GM12891 (cell line): ENCODE results near the gene COL24A1.

Experiments
- DNase-seq: peaks from one replicate; pipeline ENCODE4 v3.0.0; 2011; ENCODE audit warnings: low spot score; ENCODE audit not compliant: insufficient read length
- FAIRE-seq: peaks from 2 replicates; lab custom pipeline; 2011; peaks lifted over from hg19 to GRCh38; lab: Jason Lieb, UNC
- PAX5 ChIP-seq: IDR thresholded peaks from 2 replicates; pipeline ENCODE4 v1.6.1; 2011; ENCODE audit warnings: low read length, moderate library complexity, mild to moderate bottlenecking; ENCODE audit not compliant: insufficient read depth, severe bottlenecking
- POLR2A ChIP-seq: IDR thresholded peaks from 2 replicates; pipeline ENCODE4 v1.6.1; 2011; ENCODE audit warnings: low read depth, low read length, control low read depth
- POLR2AphosphoS5 ChIP-seq: IDR thresholded peaks from 2 replicates; pipeline ENCODE4 v1.6.1; 2011; ENCODE audit warnings: low read depth, low read length, control low read depth
- POU2F2 ChIP-seq: IDR thresholded peaks from 2 replicates; pipeline ENCODE4 v1.6.1; 2011; ENCODE audit warnings: low read depth, mild to moderate bottlenecking, control low read depth, low read length, moderate library complexity
- SPI1 ChIP-seq: IDR thresholded peaks from 2 replicates; pipeline ENCODE4 v1.6.1; 2011; ENCODE audit warnings: low read depth, low read length, control low read depth
- TAF1 ChIP-seq: IDR thresholded peaks from 2 replicates; pipeline ENCODE4 v1.6.1; 2011; ENCODE audit warnings: low read depth, low read length, control low read depth

COL24A1 gene

DNA sequence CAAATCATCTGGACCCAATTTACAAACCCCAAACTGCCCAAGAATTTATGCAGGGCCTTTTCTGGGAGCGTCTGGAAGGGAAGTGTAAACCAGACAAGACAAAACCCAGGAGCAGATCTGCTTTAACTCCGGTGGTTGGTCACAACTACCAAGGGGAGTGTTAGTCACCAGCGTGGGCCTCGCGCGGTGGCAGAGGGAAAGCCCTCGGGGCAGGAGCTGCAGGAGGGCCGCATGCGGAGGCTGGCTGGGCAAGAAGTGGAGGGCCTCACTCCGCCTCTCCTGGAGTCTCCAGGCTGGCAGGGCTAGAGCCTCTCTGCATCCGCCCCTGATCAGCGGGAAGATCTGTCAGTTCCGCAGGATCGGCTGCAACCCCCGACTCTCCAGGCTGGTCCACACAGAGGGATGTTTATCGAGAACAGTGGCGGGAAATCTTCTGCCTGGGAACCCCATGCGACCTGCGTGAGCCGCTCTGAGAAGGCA, 2.0 kb downstream of the COL24A1 start:
- DNase-seq (no peak), FAIRE-seq (no peak)
- TF ChIP-seq TAF1 (no peak), POU2F2 (no peak)

DNA sequence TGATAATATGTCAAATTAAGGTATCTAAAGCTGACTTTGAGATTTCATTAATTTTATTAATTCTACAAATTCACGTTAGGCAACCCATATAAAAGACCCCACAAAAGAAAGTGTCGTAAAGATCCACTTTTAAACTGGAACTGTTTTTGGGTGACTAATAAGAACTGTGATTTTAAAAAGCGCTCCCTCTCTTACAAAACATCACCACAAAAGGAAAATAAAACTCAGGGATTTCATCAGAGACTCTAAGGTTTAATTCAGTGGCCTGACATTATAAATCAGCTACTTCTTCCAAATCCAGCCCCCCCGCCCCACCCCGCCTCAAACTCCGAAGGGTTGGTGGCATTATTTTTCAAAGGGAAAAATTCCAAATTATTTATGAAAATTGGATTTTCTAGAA, 2.7 kb downstream of the COL24A1 start:
- FAIRE-seq (no peak), DNase-seq (no peak)
- no peak for TF ChIP-seq POLR2A
- TF ChIP-seq POLR2AphosphoS5: no peak
- TF ChIP-seq SPI1: no peak
- no peak for TF ChIP-seq POU2F2
- TF ChIP-seq TAF1: no peak
- no peak for TF ChIP-seq PAX5

DNA sequence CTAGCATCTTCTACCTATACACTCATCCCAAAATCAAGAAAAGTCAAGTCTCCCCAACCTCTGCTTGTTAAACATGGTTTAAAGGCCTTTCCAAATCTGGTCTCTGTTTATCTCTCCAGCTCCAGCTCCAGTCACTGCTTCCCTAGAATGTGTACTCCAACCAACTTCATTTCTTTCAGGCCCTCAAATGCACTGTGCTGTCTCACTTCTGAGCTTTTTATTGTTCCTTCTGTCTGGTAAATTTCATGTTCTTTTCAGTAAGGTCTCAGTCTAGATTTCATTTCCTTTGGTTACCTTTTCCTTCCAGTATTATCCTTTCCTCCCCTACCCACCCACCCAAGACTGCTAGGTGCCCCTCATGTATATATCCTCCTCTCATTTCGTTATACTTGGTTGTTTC, 3.7 kb downstream of the COL24A1 start:
- FAIRE-seq: no peak
- DNase-seq: no peak
- TF ChIP-seq POLR2AphosphoS5: no peak
- no peak for TF ChIP-seq SPI1
- TF ChIP-seq POLR2A: no peak
- TF ChIP-seq POU2F2: no peak
- TF ChIP-seq PAX5: no peak
- no peak for TF ChIP-seq TAF1

- DNase-seq (no peak), FAIRE-seq (no peak)
- TF ChIP-seq POU2F2: no peak
- no peak for TF ChIP-seq PAX5
- TF ChIP-seq TAF1: no peak
- TF ChIP-seq SPI1: no peak
- TF ChIP-seq POLR2A: no peak
- TF ChIP-seq POLR2AphosphoS5: no peak
Observed at GRCh38 chr1:86151427-86151826, 5.1 kb downstream of the COL24A1 start.

DNA sequence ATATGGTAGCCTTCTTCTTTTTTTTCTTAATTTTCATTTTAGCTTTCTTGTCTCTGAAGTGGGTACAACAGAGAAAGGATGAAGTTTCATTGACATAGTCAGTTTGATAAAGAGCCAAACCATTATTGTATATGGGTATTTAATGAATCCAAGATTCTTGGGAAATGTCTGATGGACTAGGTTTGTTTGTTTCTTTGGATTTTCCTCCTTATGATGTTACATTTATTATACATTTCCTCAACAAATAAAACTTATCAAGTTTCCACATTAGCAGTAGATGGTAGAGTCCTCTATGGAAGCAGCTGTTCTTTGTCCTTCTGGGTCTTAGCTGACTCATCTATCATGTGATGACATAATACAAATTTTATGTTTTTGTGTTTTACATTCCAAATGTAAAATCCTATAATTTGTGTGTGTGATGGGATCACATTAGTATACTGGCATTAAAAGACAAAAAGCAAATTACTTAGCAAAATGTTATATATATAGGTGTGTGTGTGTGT, 6.0 kb downstream of the COL24A1 start:
- FAIRE-seq (no peak), DNase-seq (no peak)
- TF ChIP-seq PAX5 (no peak), TAF1 (no peak), SPI1 (no peak), POLR2AphosphoS5 (no peak), POU2F2 (no peak), POLR2A (no peak)

DNA sequence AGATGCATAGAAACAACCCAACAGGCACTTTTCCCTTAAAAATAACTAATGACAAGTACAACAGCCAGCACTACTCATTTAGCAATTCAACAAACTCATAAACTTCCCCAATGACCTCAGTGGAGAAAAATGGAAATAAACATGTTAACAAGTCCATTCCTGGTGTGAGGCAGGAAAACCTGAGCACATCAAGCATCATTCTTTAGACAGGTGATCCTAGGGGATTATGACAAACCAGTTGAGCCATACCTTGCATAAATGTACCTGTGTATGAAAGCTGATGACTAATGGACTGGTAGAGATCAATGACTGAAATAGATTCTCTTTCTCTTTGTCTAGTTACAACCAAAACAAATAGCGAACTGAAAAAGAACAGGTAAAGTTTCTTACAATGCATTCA, 7.0 kb downstream of the COL24A1 start:
- FAIRE-seq (no peak), DNase-seq (no peak)
- no peak for TF ChIP-seq PAX5
- TF ChIP-seq POLR2A: no peak
- TF ChIP-seq POU2F2: no peak
- TF ChIP-seq SPI1: no peak
- TF ChIP-seq TAF1: no peak
- no peak for TF ChIP-seq POLR2AphosphoS5

- FAIRE-seq (no peak), DNase-seq (no peak)
- TF ChIP-seq POLR2A (no peak), POLR2AphosphoS5 (no peak), TAF1 (no peak), SPI1 (no peak), PAX5 (no peak), POU2F2 (no peak)
Observed at GRCh38 chr1:86147755-86148154, 8.8 kb downstream of the COL24A1 start.

- FAIRE-seq (no peak), DNase-seq (no peak)
- no peak for TF ChIP-seq PAX5
- TF ChIP-seq POLR2A: no peak
- TF ChIP-seq POLR2AphosphoS5: no peak
- no peak for TF ChIP-seq SPI1
- no peak for TF ChIP-seq POU2F2
- no peak for TF ChIP-seq TAF1
Observed at GRCh38 chr1:86146566-86146965, 10.0 kb downstream of the COL24A1 start.

- no peak for DNase-seq
- TF ChIP-seq POU2F2 (no peak), SPI1 (no peak), POLR2A (no peak), POLR2AphosphoS5 (no peak), TAF1 (no peak), PAX5 (no peak)
- no peak for FAIRE-seq
Observed at GRCh38 chr1:86140281-86140880, 16.2 kb downstream of the COL24A1 start.

DNA sequence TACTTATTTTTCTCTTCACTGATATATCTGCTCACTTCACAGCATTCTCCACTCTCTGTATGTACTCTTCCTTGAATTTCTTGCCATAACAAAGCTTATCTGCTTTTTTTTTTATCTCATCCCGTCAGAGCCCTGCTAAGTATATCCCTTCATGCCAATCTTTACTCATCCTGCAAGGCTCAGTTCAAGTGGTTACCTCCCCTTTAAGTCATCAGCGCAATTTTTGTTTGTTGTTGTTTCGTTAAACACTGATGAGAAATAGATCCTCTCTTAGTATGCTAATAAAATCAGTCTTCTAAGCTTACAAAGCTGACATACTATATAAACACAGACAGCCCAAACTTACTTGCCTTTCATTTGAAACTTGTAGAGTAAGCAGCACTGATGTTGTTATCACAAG, 17.8 kb downstream of the COL24A1 start:
- no peak for TF ChIP-seq TAF1
- no peak for TF ChIP-seq PAX5
- no peak for TF ChIP-seq SPI1
- TF ChIP-seq POLR2A: no peak
- TF ChIP-seq POU2F2: no peak
- no peak for TF ChIP-seq POLR2AphosphoS5
- no peak for FAIRE-seq

More for the DNA sequence above, 17.8 kb downstream of the COL24A1 start:
- DNase-seq: no peak
